ENCODE data around the gene TACR2.
A peak's percentile ranks its signal among the peaks of the same experiment; 100 is the strongest.

Gene TACR2

GRCh38 chr10:69367469-69367868 is 49.2 kb downstream of the TACR2 start:
- no peak for DNase-seq

GRCh38 chr10:69366738-69367137 is 50.0 kb downstream of the TACR2 start:
- no peak for DNase-seq

GRCh38 chr10:69364232-69364940 is 52.3 kb downstream of the TACR2 start:
- no peak for DNase-seq

- no peak for DNase-seq
These were observed 53.1 kb downstream of the TACR2 start for GRCh38 chr10:69363666-69364065.

- DNase-seq, result no peak
These were observed 54.2 kb downstream of the TACR2 start for GRCh38 chr10:69362471-69362954.

GRCh38 chr10:69361303-69361614 is 55.5 kb downstream of the TACR2 start:
- DNase-seq, result no peak

GRCh38 chr10:69360485-69361302 is 56.0 kb downstream of the TACR2 start:
- DNase-seq, result no peak

- peak; percentile 23 for DNase-seq
These were observed 57.1 kb downstream of the TACR2 start for GRCh38 chr10:69359594-69359993.

- no peak for DNase-seq
These were observed 57.6 kb downstream of the TACR2 start for GRCh38 chr10:69359148-69359547.

GRCh38 chr10:69358148-69358795 is 58.4 kb downstream of the TACR2 start:
- no peak for DNase-seq

- DNase-seq, result no peak
These were observed 60.5 kb downstream of the TACR2 start for GRCh38 chr10:69356187-69356586.

GRCh38 chr10:69353977-69354635 is 62.6 kb downstream of the TACR2 start:
- no peak for DNase-seq

Data from activated naive CD4-positive, alpha-beta T cell treated with Interleukin-2 at 50 U/mL for 16 hours (primary cell).